ENCODE results near the gene SENP6.

DNA sequence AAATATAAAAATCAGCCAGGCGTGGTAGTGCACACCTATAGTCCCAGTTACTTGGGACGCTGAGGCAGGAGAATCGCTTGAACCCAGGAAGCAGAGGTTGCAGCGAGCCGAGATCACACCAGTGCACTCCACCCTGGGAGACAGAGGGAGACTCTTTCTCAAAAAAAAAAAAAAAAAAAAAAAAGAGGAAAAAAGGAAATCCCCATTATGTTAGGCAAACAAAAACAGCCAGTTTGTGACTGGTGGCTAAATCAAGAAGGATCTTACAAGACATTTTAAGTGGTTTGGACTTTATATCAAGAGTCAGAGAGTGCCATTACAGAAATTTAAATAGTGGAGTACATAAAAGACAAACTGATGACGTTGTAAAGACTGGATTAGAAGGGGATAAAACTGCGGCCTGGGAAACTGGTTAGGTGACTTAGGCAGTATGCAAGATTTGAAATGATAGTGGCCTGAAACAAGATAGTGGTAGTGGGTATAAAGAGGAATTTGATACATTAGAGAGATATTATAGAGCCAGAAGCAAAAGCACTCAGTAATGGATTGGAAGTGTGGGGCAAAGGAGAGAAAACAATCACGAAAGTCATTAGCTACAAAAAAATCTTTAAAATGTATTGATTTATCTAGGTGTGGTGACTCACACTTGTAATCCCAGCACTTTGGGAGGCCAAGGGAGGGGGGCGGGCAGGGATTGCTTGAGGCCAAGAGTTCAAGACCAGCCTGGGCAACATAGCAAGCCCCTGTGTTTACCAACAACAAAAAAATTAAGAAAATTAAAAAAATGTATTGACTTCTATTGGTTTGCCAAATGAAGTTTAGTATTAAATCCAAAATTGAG lies 145.7 kb downstream of the SENP6 start:
- TF ChIP-seq, protein P1, sequence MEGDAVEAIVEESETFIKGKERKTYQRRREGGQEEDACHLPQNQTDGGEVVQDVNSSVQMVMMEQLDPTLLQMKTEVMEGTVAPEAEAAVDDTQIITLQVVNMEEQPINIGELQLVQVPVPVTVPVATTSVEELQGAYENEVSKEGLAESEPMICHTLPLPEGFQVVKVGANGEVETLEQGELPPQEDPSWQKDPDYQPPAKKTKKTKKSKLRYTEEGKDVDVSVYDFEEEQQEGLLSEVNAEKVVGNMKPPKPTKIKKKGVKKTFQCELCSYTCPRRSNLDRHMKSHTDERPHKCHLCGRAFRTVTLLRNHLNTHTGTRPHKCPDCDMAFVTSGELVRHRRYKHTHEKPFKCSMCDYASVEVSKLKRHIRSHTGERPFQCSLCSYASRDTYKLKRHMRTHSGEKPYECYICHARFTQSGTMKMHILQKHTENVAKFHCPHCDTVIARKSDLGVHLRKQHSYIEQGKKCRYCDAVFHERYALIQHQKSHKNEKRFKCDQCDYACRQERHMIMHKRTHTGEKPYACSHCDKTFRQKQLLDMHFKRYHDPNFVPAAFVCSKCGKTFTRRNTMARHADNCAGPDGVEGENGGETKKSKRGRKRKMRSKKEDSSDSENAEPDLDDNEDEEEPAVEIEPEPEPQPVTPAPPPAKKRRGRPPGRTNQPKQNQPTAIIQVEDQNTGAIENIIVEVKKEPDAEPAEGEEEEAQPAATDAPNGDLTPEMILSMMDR (IDR thresholded peaks at IDR 0.05) = no peak
- no peak for TF ChIP-seq POLR2A (IDR thresholded peaks at IDR 0.05)
